H9 (cell line): ENCODE data around the gene TFF1. TPM values are rescaled to one million over a fixed set of nuclear protein-coding genes. Genes with fewer than 3 reads are reported as not detected.
A peak's percentile ranks its signal among the peaks of the same experiment; 100 is the strongest.

Experiments used
- DNase-seq: peaks from one replicate; pipeline ENCODE4 v3.0.0-alpha.2; 2017
- H2AFZ ChIP-seq: one replicate; pipeline ENCODE4 v1.6.1; 2013; ENCODE audit warnings: mild to moderate bottlenecking, low read length, control low read depth, moderate library complexity
- H2AK5ac ChIP-seq: 2 replicates; pipeline ENCODE4 v1.6.1; 2013; ENCODE audit warnings: low read length, control low read depth, mixed read lengths; ENCODE audit not compliant: insufficient read length
- H2BK120ac ChIP-seq: one replicate; pipeline ENCODE4 v1.6.1; 2013; ENCODE audit warnings: low read depth, mild to moderate bottlenecking, low read length, control low read depth, inconsistent platforms; ENCODE audit not compliant: poor library complexity, severe bottlenecking
- H2BK12ac ChIP-seq: 2 replicates; pipeline ENCODE4 v1.6.1; 2013; ENCODE audit warnings: low read length, control low read depth, mixed read lengths, low read depth; ENCODE audit not compliant: insufficient read length
- H2BK15ac ChIP-seq: 2 replicates; pipeline ENCODE4 v1.6.1; 2013; ENCODE audit warnings: low read depth, low read length, control low read depth
- H2BK20ac ChIP-seq: one replicate; pipeline ENCODE4 v1.6.1; 2013; ENCODE audit warnings: low read depth, mild to moderate bottlenecking, low read length, control low read depth, inconsistent platforms; ENCODE audit not compliant: poor library complexity, severe bottlenecking
- H2BK5ac ChIP-seq: 2 replicates; pipeline ENCODE4 v1.6.1; 2013; ENCODE audit warnings: low read length, control low read depth, mixed read lengths; ENCODE audit not compliant: insufficient read length
- H3K14ac ChIP-seq: 2 replicates; pipeline ENCODE4 v1.6.1; 2013; ENCODE audit warnings: low read length, control low read depth; ENCODE audit not compliant: insufficient read depth
- H3K18ac ChIP-seq: 2 replicates; pipeline ENCODE4 v1.6.1; 2013; ENCODE audit warnings: low read depth, mild to moderate bottlenecking, mixed read lengths, low read length, control low read depth; ENCODE audit not compliant: insufficient read length
- H3K23ac ChIP-seq: 2 replicates; pipeline ENCODE4 v1.6.1; 2013; ENCODE audit warnings: low read length, control low read depth, mixed read lengths, low read depth; ENCODE audit not compliant: insufficient read length
- H3K23me2 ChIP-seq: 2 replicates; pipeline ENCODE4 v1.6.1; 2013; ENCODE audit warnings: low read depth, mild to moderate bottlenecking, mixed read lengths, low read length, control low read depth; ENCODE audit not compliant: insufficient read length, poor library complexity, severe bottlenecking
- H3K27ac ChIP-seq: 2 replicates; pipeline ENCODE4 v1.5.1; 2013; ENCODE audit warnings: low read length, control low read depth, mixed read lengths, low read depth; ENCODE audit not compliant: insufficient read length
- H3K27me3 ChIP-seq: 2 replicates; pipeline ENCODE4 v1.6.1; 2013; ENCODE audit warnings: low read length, control low read depth, inconsistent platforms; ENCODE audit not compliant: insufficient read depth
- H3K4ac ChIP-seq: 2 replicates; pipeline ENCODE4 v1.6.1; 2013; ENCODE audit warnings: low read depth, mild to moderate bottlenecking, control low read depth, inconsistent platforms, low read length, moderate library complexity
- H3K4me1 ChIP-seq: 2 replicates; pipeline ENCODE4 v1.6.1; 2013; ENCODE audit warnings: low read length, control low read depth, inconsistent platforms; ENCODE audit not compliant: insufficient read depth
- H3K4me2 ChIP-seq: 2 replicates; pipeline ENCODE4 v1.6.1; 2013; ENCODE audit warnings: low read length, control low read depth, mixed read lengths; ENCODE audit not compliant: insufficient read length, insufficient read depth
- H3K56ac ChIP-seq: 2 replicates; pipeline ENCODE4 v1.6.1; 2013; ENCODE audit warnings: low read depth, mild to moderate bottlenecking, mixed read lengths, low read length, control low read depth; ENCODE audit not compliant: insufficient read length
- H3K79me1 ChIP-seq: 2 replicates; pipeline ENCODE4 v1.6.1; 2013; ENCODE audit warnings: low read depth, mild to moderate bottlenecking, moderate library complexity, low read length, control low read depth, inconsistent platforms; ENCODE audit not compliant: insufficient read depth, poor library complexity, severe bottlenecking
- H3K79me2 ChIP-seq: 2 replicates; pipeline ENCODE4 v1.6.1; 2013; ENCODE audit warnings: low read length, control low read depth, inconsistent platforms; ENCODE audit not compliant: insufficient read depth
- H3K9ac ChIP-seq: 2 replicates; pipeline ENCODE4 v1.6.1; 2013; ENCODE audit warnings: low read length, control low read depth, mixed read lengths; ENCODE audit not compliant: insufficient read length; ENCODE audit errors: extremely low read depth
- H3K9me3 ChIP-seq: one replicate; pipeline ENCODE4 v1.6.1; 2013; ENCODE audit warnings: low read depth, low read length, inconsistent platforms; ENCODE audit not compliant: control insufficient read depth
- H3T11ph ChIP-seq: one replicate; pipeline ENCODE4 v1.6.1; 2013; ENCODE audit warnings: mild to moderate bottlenecking, low read length, control low read depth, inconsistent platforms
- H4K20me1 ChIP-seq: one replicate; pipeline ENCODE4 v1.6.1; 2013; ENCODE audit not compliant: control insufficient read depth, insufficient read length, insufficient read depth
- H4K5ac ChIP-seq: 2 replicates; pipeline ENCODE4 v1.6.1; 2013; ENCODE audit warnings: low read depth, mild to moderate bottlenecking, mixed read lengths, low read length, control low read depth; ENCODE audit not compliant: insufficient read length
- H4K8ac ChIP-seq: replicated peaks from 2 replicates; pipeline ENCODE4 v1.6.1; 2013; ENCODE audit warnings: low read length, control low read depth, mixed read lengths, low read depth; ENCODE audit not compliant: insufficient read length
- H4K91ac ChIP-seq: 2 replicates; pipeline ENCODE4 v1.6.1; 2013; ENCODE audit warnings: low read depth, mild to moderate bottlenecking, moderate library complexity, mixed read lengths, low read length, control low read depth; ENCODE audit not compliant: insufficient read length
- H3K27ac Mint-ChIP-seq, 3 experiments: 2 replicates in 2 of 3; 3 replicates in 1 of 3; pipeline ENCODE4 v1.8.0; 2020 to 2021; ENCODE audit warnings: mixed read lengths in 3 of 3, mild to moderate bottlenecking in 1 of 3, moderate library complexity in 1 of 3
- H3K27me3 Mint-ChIP-seq: 2 replicates; pipeline ENCODE4 v1.8.0; 2021; ENCODE audit warnings: low read depth, mild to moderate bottlenecking, moderate library complexity, mixed read lengths
- H3K36me3 Mint-ChIP-seq, 3 experiments: 2 replicates in 2 of 3; 3 replicates in 1 of 3; pipeline ENCODE4 v1.8.0; 2020 to 2021; ENCODE audit warnings: low read depth in 3 of 3, mixed read lengths in 3 of 3; ENCODE audit not compliant: insufficient read depth in 1 of 3
- H3K4me1 Mint-ChIP-seq, 2 experiments: 2 replicates each; pipeline ENCODE4 v1.8.0; 2020; ENCODE audit warnings: mixed read lengths in 2 of 2
- H3K4me3 Mint-ChIP-seq, 2 experiments: 2 replicates in 1 of 2; 3 replicates in 1 of 2; pipeline ENCODE4 v1.8.0; 2020 to 2021; ENCODE audit warnings: mild to moderate bottlenecking in 2 of 2, mixed read lengths in 2 of 2, moderate library complexity in 1 of 2
- H3K9me3 Mint-ChIP-seq, 2 experiments: 2 replicates in 1 of 2; 3 replicates in 1 of 2; pipeline ENCODE4 v1.8.0; 2020; ENCODE audit warnings: mild to moderate bottlenecking in 2 of 2, mixed read lengths in 2 of 2, moderate library complexity in 1 of 2
- WGBS: extraction: QIAGEN DNeasy Blood & Tissue Kit; methylation state at CpG from one replicate; pipeline ENCODE4 v1.1.7; 2013; ENCODE audit warnings: missing lambda C conversion rate, low lambda C conversion rate, mixed read lengths; ENCODE audit not compliant: insufficient read length; ENCODE audit errors: extremely low coverage; 5-methylcytosine and 5-hydroxymethylcytosine counted together
- total RNA-seq: library from RNA; stranded (reverse); gene quantifications from 2 replicates; pipeline ENCODE4 v1.2.1, GENCODE V29; 2021
- TF ChIP-seq, protein P1 (sequence below): fragments of 200-600 bp; sonication (generic); conservative IDR thresholded peaks from 3 replicates; pipeline ENCODE4 v1.8.0; 2021; ENCODE audit warnings: antibody characterized with exemption, mild to moderate bottlenecking

Gene TFF1
- total RNA-seq, 1 experiment from 2014 or later: not detected

DNA sequence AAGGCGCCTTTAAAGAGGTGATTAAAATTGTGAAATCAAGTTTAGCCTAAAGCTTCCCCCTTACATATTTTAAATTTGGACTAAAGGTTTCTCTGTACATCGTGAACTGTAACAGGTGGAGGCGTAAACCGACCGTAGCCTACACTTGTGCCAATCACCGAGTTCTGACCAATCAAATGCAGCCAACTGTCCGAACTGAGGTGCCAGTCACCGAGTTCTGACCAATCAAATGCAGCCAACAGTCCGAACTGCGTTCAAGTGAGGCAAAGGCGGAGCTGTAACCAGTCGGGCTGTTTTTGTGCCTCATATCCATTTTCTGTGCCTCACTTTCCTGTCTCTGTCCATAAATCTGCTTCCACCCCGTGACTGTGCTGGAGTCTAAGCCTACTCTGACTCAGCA lies 7.4 kb downstream of the TFF1 start:
- H3K4me1 ChIP-seq: no peaks in the 10 kb centered on the region
- H4K91ac ChIP-seq: no peak overlapping the region
- DNase-seq: no peak
- no peak overlapping the region for H2AFZ ChIP-seq
- no peak overlapping the region for H2AK5ac ChIP-seq
- H3T11ph ChIP-seq: no peak overlapping the region
- H3K9ac ChIP-seq: no peak overlapping the region
- peaks cover 3 to 5% (median 4%) of the 10 kb centered on the region in 3 experiments; a peak in 5 of 7 replicates for H3K36me3 Mint-ChIP-seq
- no peak overlapping the region for H3K18ac ChIP-seq
- H3K27me3 Mint-ChIP-seq: peaks cover 4% of the 10 kb centered on the region; the same call in 1 of the 2 replicates
- H3K27me3 ChIP-seq: no peaks in the 10 kb centered on the region
- peaks cover 9 to 18% of the 10 kb centered on the region in 2 experiments for H3K9me3 Mint-ChIP-seq
- no peaks in the 10 kb centered on the region for H3K4me1 Mint-ChIP-seq
- H3K27ac ChIP-seq: no peak overlapping the region
- H2BK15ac ChIP-seq: no peak overlapping the region
- no peak overlapping the region for H3K23ac ChIP-seq
- H3K4me3 Mint-ChIP-seq: no peak overlapping the region
- no peaks in the 10 kb centered on the region for H3K79me2 ChIP-seq
- no peaks in the 10 kb centered on the region for H3K23me2 ChIP-seq
- H2BK20ac ChIP-seq: no peak overlapping the region
- no peak overlapping the region for H2BK5ac ChIP-seq
- no CpG with 5 or more reads among the region's 13 CpGs for WGBS
- no peak overlapping the region for H2BK120ac ChIP-seq
- no peak overlapping the region for H3K56ac ChIP-seq
- no peak overlapping the region for H4K8ac ChIP-seq
- peak overlapping the region in 1 of 3 experiments; percentile 6; a peak in 1 of 7 replicates for H3K27ac Mint-ChIP-seq
- TF ChIP-seq, protein P1, sequence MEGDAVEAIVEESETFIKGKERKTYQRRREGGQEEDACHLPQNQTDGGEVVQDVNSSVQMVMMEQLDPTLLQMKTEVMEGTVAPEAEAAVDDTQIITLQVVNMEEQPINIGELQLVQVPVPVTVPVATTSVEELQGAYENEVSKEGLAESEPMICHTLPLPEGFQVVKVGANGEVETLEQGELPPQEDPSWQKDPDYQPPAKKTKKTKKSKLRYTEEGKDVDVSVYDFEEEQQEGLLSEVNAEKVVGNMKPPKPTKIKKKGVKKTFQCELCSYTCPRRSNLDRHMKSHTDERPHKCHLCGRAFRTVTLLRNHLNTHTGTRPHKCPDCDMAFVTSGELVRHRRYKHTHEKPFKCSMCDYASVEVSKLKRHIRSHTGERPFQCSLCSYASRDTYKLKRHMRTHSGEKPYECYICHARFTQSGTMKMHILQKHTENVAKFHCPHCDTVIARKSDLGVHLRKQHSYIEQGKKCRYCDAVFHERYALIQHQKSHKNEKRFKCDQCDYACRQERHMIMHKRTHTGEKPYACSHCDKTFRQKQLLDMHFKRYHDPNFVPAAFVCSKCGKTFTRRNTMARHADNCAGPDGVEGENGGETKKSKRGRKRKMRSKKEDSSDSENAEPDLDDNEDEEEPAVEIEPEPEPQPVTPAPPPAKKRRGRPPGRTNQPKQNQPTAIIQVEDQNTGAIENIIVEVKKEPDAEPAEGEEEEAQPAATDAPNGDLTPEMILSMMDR: no peak
- no peak overlapping the region for H4K5ac ChIP-seq
- no peaks in the 10 kb centered on the region for H3K9me3 ChIP-seq
- H2BK12ac ChIP-seq: no peak overlapping the region
- no peak overlapping the region for H3K14ac ChIP-seq
- no peak overlapping the region for H3K4me2 ChIP-seq
- H4K20me1 ChIP-seq: no peaks in the 10 kb centered on the region
- H3K4ac ChIP-seq: no peak overlapping the region
- H3K79me1 ChIP-seq: no peaks in the 10 kb centered on the region
